Body of pancreas (tissue), 4 donors: ENCODE results near the gene POP4. TPM values are rescaled to one million over a fixed set of nuclear protein-coding genes. Genes with fewer than 3 reads are reported as not detected.

Experiments used
- ATAC-seq: fragments of 150-250 bp; one replicate; pipeline ENCODE4 v1.9.1; 2016
- DNase-seq, 4 donors: peaks; one replicate each; pipeline ENCODE4 v3.0.0-alpha.2; 2019
- H3K27ac ChIP-seq, 4 donors: fragments of 200-600 bp; sonication (generic); 1 replicate in 3 of 4; 2 replicates in 1 of 4; pipeline versions ENCODE4 v1.5.1 to v1.6.1; 2016 to 2019; ENCODE audit warnings: mild to moderate bottlenecking in 1 of 4, mixed read lengths in 1 of 4, moderate library complexity in 1 of 4
- H3K27me3 ChIP-seq, 2 donors: fragments of 200-600 bp; sonication (generic); one replicate each; pipeline ENCODE4 v1.6.0; 2016; ENCODE audit warnings: mild to moderate bottlenecking in 1 of 2
- H3K36me3 ChIP-seq, 2 donors: fragments of 200-600 bp; sonication (generic); replicated peaks in 1 of 2; 2 replicates each; pipeline ENCODE4 v1.5.1; 2016; ENCODE audit warnings: low read depth in 2 of 2; ENCODE audit not compliant: insufficient read depth in 1 of 2
- H3K4me1 ChIP-seq: fragments of 200-600 bp; sonication (generic); one replicate; pipeline ENCODE4 v1.6.0; 2016
- H3K4me3 ChIP-seq, 2 donors: fragments of 200-600 bp; sonication (generic); 1 replicate in 1 of 2; 2 replicates in 1 of 2; pipeline ENCODE4 v1.5.1; 2016 to 2019
- H3K9me3 ChIP-seq, 3 donors: fragments of 200-600 bp; sonication (generic); 1 replicate in 2 of 3; 2 replicates in 1 of 3; pipeline ENCODE4 v1.5.1; 2016
- CTCF ChIP-seq, 7 experiments: fragments of 450-650 bp in 4 of 7; fragments of 200-600 bp in 3 of 7; sonication (generic) in 3 of 7; IDR thresholded peaks; one replicate each; pipeline ENCODE4 v1.5.1; 2016 to 2019; ENCODE audit warnings: antibody characterized with exemption in 7 of 7
- POLR2A ChIP-seq, 3 donors: fragments of 450-650 bp; IDR thresholded peaks; one replicate each; pipeline ENCODE4 v1.6.1; 2016; ENCODE audit warnings: antibody characterized with exemption in 3 of 3, mild to moderate bottlenecking in 2 of 3
- WGBS, 2 donors: methylation state at CpG; one replicate each; pipeline ENCODE4 v1.1.5; 2017; 5-methylcytosine and 5-hydroxymethylcytosine counted together
- intact Hi-C: fragments of 100-400 bp; cut with DNase I; formaldehyde crosslinking; loops from one replicate; pipeline ENCODE4 v1.15.1; 2023
- total RNA-seq, 2 donors: library from RNA; depleted of rRNA; stranded (reverse); fragments of >200 nt; gene quantifications; one replicate each; pipeline ENCODE4 v1.1.0, GENCODE V29; 2016

The POP4 gene
- total RNA-seq, 2 donors from 2014 or later, result 12.2 to 51.6 TPM

- WGBS, 2 donors, result 34 to 78% methylated on average over 5 to 20 of the region's 22 CpGs
- Histone ChIP-seq H3K27me3 (no peaks in the 10 kb centered on the region), H3K9me3 (no peaks in the 10 kb centered on the region), H3K36me3 (no peaks in the 10 kb centered on the region), H3K4me3 (peak overlapping the region; percentile 65 to 84), H3K27ac (peak overlapping the region; percentile 19 to 87 (median 74)), H3K4me1 (peaks cover 72% of the 10 kb centered on the region)
- intact Hi-C loops, result loop anchor here (10.0 kb wide), 2 partner anchors 50 to 450 kb away; partner anchors contain the start of gene UQCRFS1
- no peak for DNase-seq
- TF ChIP-seq POLR2A (IDR thresholded peaks at IDR 0.05), result no peak
- no peak for TF ChIP-seq CTCF (IDR thresholded peaks at IDR 0.05)
- peak; percentile 17 for ATAC-seq
Measured at GRCh38 chr19:29664753-29665214, 58.7 kb downstream of the POP4 start.

- Histone ChIP-seq H3K27me3 (no peaks in the 10 kb centered on the region), H3K36me3 (no peaks in the 10 kb centered on the region), H3K4me3 (peak within 1 kb of the TSS; percentile 65 to 84), H3K4me1 (peaks cover 73% of the 10 kb centered on the region), H3K27ac (peak within 1 kb of the TSS; percentile 59 to 87 (median 74)), H3K9me3 (no peaks in the 10 kb centered on the region)
- TF ChIP-seq POLR2A (IDR thresholded peaks at IDR 0.05), result peak; percentile 20 to 44 (median 23)
- TF ChIP-seq CTCF (IDR thresholded peaks at IDR 0.05), result no peak
- peak; percentile 88 to 94 (median 89) for DNase-seq
- intact Hi-C loops, result loop anchor here (10.0 kb wide), 2 partner anchors 51 to 451 kb away; partner anchors contain the start of gene UQCRFS1
- 0 to 3% methylated on average over 7 to 41 of the region's 75 CpGs for WGBS, 2 donors
- ATAC-seq, result peak; percentile 91
Measured at GRCh38 chr19:29665215-29665825, 59.2 kb downstream of the POP4 start, which contains the start of gene PLEKHF1. Gene PLEKHF1, plus strand, starts transcription at chr19:29665461. Its CDS starts 8,379 bp downstream, at chr19:29673840.

- H3K4me3 ChIP-seq, result peak overlapping the region; percentile 65 to 84
- ATAC-seq (peak; percentile 19), DNase-seq (peak in 2 of 4 donors; percentile 37 to 40)
- H3K27me3 ChIP-seq, result no peaks in the 10 kb centered on the region
- H3K4me1 ChIP-seq, result peaks cover 80% of the 10 kb centered on the region
- H3K9me3 ChIP-seq, result no peaks in the 10 kb centered on the region
- peak overlapping the region; percentile 59 to 87 (median 74) for H3K27ac ChIP-seq
- H3K36me3 ChIP-seq, result no peaks in the 10 kb centered on the region
- TF ChIP-seq POLR2A (IDR thresholded peaks at IDR 0.05) (peak in 2 of 3 donors; percentile 29 to 46), CTCF (IDR thresholded peaks at IDR 0.05) (no peak)
- intact Hi-C loops, result loop anchor here (10.0 kb wide), 2 partner anchors 51 to 451 kb away; partner anchors contain the start of gene UQCRFS1
- WGBS, 2 donors, result 2 to 6% methylated on average over 17 to 29 of the region's 30 CpGs
Measured at GRCh38 chr19:29665826-29666577, 59.9 kb downstream of the POP4 start.

Other genes starting within 250 kb of the POP4 start
- not detected for gene VSTM2B, start 80.3 kb upstream of the POP4 start, total RNA-seq
- 10 to 100 TPM; 13.5 to 16.5 TPM for gene PLEKHF1, start 59.2 kb downstream of the POP4 start, total RNA-seq
- gene C19orf12, start 109.0 kb downstream of the POP4 start, total RNA-seq, result 10 to 100 TPM; 18.2 to 23.7 TPM
- not detected for gene CCNE1, start 205.7 kb downstream of the POP4 start, total RNA-seq